K562 (cell line): ENCODE measurements around the gene NR1D1. TPM values are rescaled to one million over a fixed set of nuclear protein-coding genes. Genes with fewer than 3 reads are reported as not detected.
A peak's percentile ranks its signal among the peaks of the same experiment; 100 is the strongest.

Experiments used
- BCL6 ChIP-seq: fragments of 250-450 bp; sonication (Bioruptor Pico); IDR thresholded peaks from 2 replicates; pipeline ENCODE4 v1.4.0; 2020
- BRD4 ChIP-seq: fragments of 200-600 bp; sonication (generic); IDR thresholded peaks from 2 replicates; pipeline ENCODE4 v1.6.1; 2017; ENCODE audit warnings: inconsistent platforms
- CHD2 ChIP-seq: IDR thresholded peaks from 2 replicates; pipeline ENCODE4 v1.6.1; 2011; ENCODE audit warnings: low read depth, low read length
- EP400 ChIP-seq: fragments of 450-650 bp; IDR thresholded peaks from 2 replicates; pipeline ENCODE4 v1.6.1; 2017; ENCODE audit warnings: antibody characterized with exemption, mild to moderate bottlenecking, moderate library complexity
- GTF2E2 ChIP-seq: fragments of 200-800 bp; sonication (Bioruptor generic); IDR thresholded peaks from 2 replicates; pipeline ENCODE4 v1.6.1; 2016; ENCODE audit warnings: missing genetic modification characterization, missing compliant biosample characterization
- MEF2D ChIP-seq: conservative IDR thresholded peaks from 2 replicates; pipeline ENCODE4 v1.6.1; 2016; ENCODE audit warnings: low read depth, missing genetic modification characterization, missing compliant biosample characterization
- MGA ChIP-seq: fragments of 450-650 bp; IDR thresholded peaks from 2 replicates; pipeline ENCODE4 v1.6.1; 2016; ENCODE audit warnings: mild to moderate bottlenecking, moderate library complexity
- OTX1 ChIP-seq: fragments of 450-650 bp; formaldehyde crosslinking; IDR thresholded peaks from 2 replicates; pipeline ENCODE4 v1.4.0; 2022; ENCODE audit warnings: mild to moderate bottlenecking
- PHF20 ChIP-seq: fragments of 450-650 bp; IDR thresholded peaks from 2 replicates; pipeline ENCODE4 v1.6.1; 2018; ENCODE audit not compliant: partially characterized antibody
- PTTG1 ChIP-seq: fragments of 450-650 bp; IDR thresholded peaks from 2 replicates; pipeline ENCODE4 v1.6.1; 2016; ENCODE audit warnings: low read depth, mild to moderate bottlenecking, missing genetic modification characterization, missing compliant biosample characterization
- RBM15 ChIP-seq: fragments of 200-400 bp; formaldehyde crosslinking; IDR thresholded peaks from 2 replicates; pipeline ENCODE4 v1.6.1; 2018; ENCODE audit warnings: mild to moderate bottlenecking, low read length, moderate library complexity; ENCODE audit not compliant: insufficient read depth
- SIN3A ChIP-seq, 2 experiments: fragments of 150-350 bp in 1 of 2; IDR thresholded peaks; 2 replicates each; pipeline ENCODE4 v1.6.1; 2011 to 2016; ENCODE audit warnings: borderline replicate concordance in 2 of 2, low read depth in 2 of 2, low read length in 2 of 2, mild to moderate bottlenecking in 2 of 2, moderate library complexity in 2 of 2; ENCODE audit not compliant: control insufficient read depth in 1 of 2
- SMARCA4 ChIP-seq: fragments of 450-650 bp; IDR thresholded peaks from 2 replicates; pipeline ENCODE4 v1.6.1; 2016
- polyA plus RNA-seq, 8 experiments: library from polyadenylated mRNA; depleted of rRNA in 4 of 8; stranded (reverse) in 5 of 8; unstranded in 3 of 8; fragments of >200 nt; fragmentation: Nextera tagmentation in 2 of 8; fragmentation: Illumina TruSeq in 1 of 8; extraction: Ambion mirVana in 2 of 8; extraction: Trizol in 1 of 8; gene quantifications; 2 replicates each; pipeline versions ENCODE4 v1.2.1 to v1.2.3, GENCODE V29; 2011 to 2014; ENCODE audit warnings: inconsistent platforms in 1 of 8, missing spikeins in 1 of 8
- total RNA-seq, 7 experiments: library from RNA; depleted of rRNA in 6 of 7; stranded (reverse); fragments of >200 nt in 6 of 7; fragmentation: Illumina TruSeq in 2 of 7; extraction: Trizol in 2 of 7; gene quantifications; 2 replicates each; pipeline versions ENCODE4 v1.2.1 to v1.2.3, GENCODE V29; 2011 to 2021; ENCODE audit warnings: low replicate concordance in 1 of 7

The NR1D1 gene
- total and polyA plus RNA-seq, 9 of the 15 experiments (the other 6 are each of a cell fraction or from before 2014, with no cell fraction given) = 0.25 to 7.7 (median 0.65) TPM

GRCh38 chr17:40098846-40099618 is 1.4 kb downstream of the NR1D1 start (continued):
- TF ChIP-seq CHD2 (peak; percentile 63), MGA (peak; percentile 99), PHF20 (peak; percentile 70), OTX1 (peak; percentile 94), BCL6 (CRISPR knock-in tag) (no peak), EP400 (peak; percentile 97), GTF2E2 (tag) (no peak), PTTG1 (tag) (no peak), RBM15 (no peak), BRD4 (peak; percentile 84), SIN3A (IDR thresholded peaks at IDR 0.05; ENCODE audit: borderline replicate concordance in 2 of 2, control insufficient read depth in 1 of 2, low read depth in 2 of 2, low read length in 2 of 2) (peak; percentile 95 to 97), SMARCA4 (peak; percentile 81), MEF2D (tag) (peak; percentile 42; the same call in 1 of the 2 replicates)
